Testis (tissue), 3 donors: Measurements from ENCODE around the gene PIP5K1A. TPM values are rescaled to one million over a fixed set of nuclear protein-coding genes. Genes with fewer than 3 reads are reported as not detected.

ENCODE experiments used
- DNase-seq: peaks from one replicate; pipeline ENCODE4 v3.0.0-alpha.2; 2019
- H3K27ac ChIP-seq, 2 donors: fragments of 200-600 bp; sonication (generic); one replicate each; pipeline ENCODE4 v1.5.1; 2019
- H3K27me3 ChIP-seq: fragments of 200-600 bp; sonication (generic); one replicate; pipeline ENCODE4 v1.5.1; 2019
- H3K36me3 ChIP-seq: fragments of 200-600 bp; sonication (generic); one replicate; pipeline ENCODE4 v1.5.1; 2017; ENCODE audit warnings: low read depth; ENCODE audit errors: missing control alignments
- H3K4me1 ChIP-seq: fragments of 200-600 bp; sonication (generic); one replicate; pipeline ENCODE4 v1.5.1; 2019
- H3K4me3 ChIP-seq, 2 donors: fragments of 200-600 bp; sonication (generic); one replicate each; pipeline ENCODE4 v1.5.1; 2017 to 2019
- H3K9me3 ChIP-seq: fragments of 200-600 bp; sonication (generic); one replicate; pipeline ENCODE4 v1.5.1; 2017
- CTCF ChIP-seq, 3 experiments: fragments of 450-650 bp in 2 of 3; fragments of 200-600 bp in 1 of 3; sonication (generic) in 1 of 3; IDR thresholded peaks; one replicate each; pipeline ENCODE4 v1.5.1; 2016 to 2019; ENCODE audit warnings: antibody characterized with exemption in 3 of 3, mild to moderate bottlenecking in 2 of 3, moderate library complexity in 1 of 3
- POLR2A ChIP-seq: fragments of 450-650 bp; IDR thresholded peaks from one replicate; pipeline ENCODE4 v1.6.1; 2017; ENCODE audit warnings: antibody characterized with exemption, mild to moderate bottlenecking, moderate library complexity
- WGBS, 2 donors: methylation state at CpG; one replicate each; pipeline ENCODE4 v1.1.5; 2018; 5-methylcytosine and 5-hydroxymethylcytosine counted together
- intact Hi-C: fragments of 100-400 bp; cut with DNase I; formaldehyde crosslinking; loops from one replicate; pipeline ENCODE4 v1.15.1; 2023; ENCODE audit warnings: low total_unique reads
- polyA plus RNA-seq: library from polyadenylated mRNA; stranded (reverse); fragments of 350-450 nt; fragmentation: Illumina TruSeq; extraction: RNeasy Lipid Tissue Mini Kit (QIAGEN cat#74804); gene quantifications from one replicate; pipeline ENCODE4 v1.2.3, GENCODE V29; 2014; ENCODE audit warnings: low read depth, low replicate concordance; ENCODE audit not compliant: insufficient read depth
- total RNA-seq, 2 donors: library from RNA; depleted of rRNA; stranded (reverse); fragments of >200 nt; gene quantifications; one replicate each; pipeline ENCODE4 v1.2.3, GENCODE V29; 2016

PIP5K1A gene
- total and polyA plus RNA-seq, 3 donors from 2014 or later, result 94.1 to 234 (median 168) TPM

GRCh38 chr1:151284013-151284577 lies 85.7 kb downstream of the PIP5K1A start:
- no peak overlapping the region for H3K4me3 ChIP-seq
- H3K27ac ChIP-seq, result peak overlapping the region in 1 of 2 donors; percentile 94
- TF ChIP-seq POLR2A (no peak), CTCF (IDR thresholded peaks at IDR 0.05) (no peak)
- DNase-seq, result no peak
- no peaks in the 10 kb centered on the region for H3K9me3 ChIP-seq
- peaks cover 19% of the 10 kb centered on the region for H3K4me1 ChIP-seq
- intact Hi-C loops, result no loop called here
- no peaks in the 10 kb centered on the region for H3K27me3 ChIP-seq
- WGBS, 2 donors, result 55 to 56% methylated on average over 2 of the region's 2 CpGs
- H3K36me3 ChIP-seq, result no peaks in the 10 kb centered on the region

DNA sequence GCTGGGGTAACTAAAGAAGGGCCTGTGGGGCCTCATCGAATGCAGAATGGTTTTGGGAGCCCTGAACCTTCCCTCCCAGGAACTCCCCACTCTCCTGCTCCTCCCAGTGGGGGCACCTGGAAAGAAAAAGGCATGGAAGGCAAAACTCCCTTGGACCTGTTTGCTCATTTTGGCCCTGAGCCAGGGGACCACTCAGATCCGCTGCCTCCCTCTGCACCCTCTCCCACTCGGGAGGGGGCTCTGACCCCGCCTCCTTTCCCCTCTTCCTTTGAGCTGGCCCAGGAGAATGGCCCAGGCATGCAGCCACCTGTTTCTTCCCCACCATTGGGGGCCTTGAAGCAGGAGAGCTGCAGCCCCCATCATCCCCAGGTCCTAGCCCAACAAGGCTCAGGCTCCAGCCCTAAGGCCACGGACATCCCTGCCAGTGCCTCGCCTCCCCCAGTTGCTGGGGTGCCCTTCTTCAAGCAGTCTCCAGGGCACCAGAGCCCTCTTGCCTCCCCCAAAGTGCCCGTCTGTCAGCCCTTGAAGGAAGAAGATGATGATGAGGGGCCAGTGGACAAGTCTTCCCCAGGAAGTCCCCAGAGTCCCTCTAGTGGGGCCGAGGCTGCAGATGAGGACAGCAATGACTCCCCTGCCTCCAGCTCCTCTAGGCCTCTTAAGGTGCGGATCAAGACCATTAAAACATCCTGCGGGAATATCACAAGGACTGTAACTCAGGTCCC lies 88.4 kb downstream of the PIP5K1A start:
- no peak for DNase-seq
- no peak for TF ChIP-seq CTCF (IDR thresholded peaks at IDR 0.05)
- no peak for TF ChIP-seq POLR2A
- H3K4me1 ChIP-seq, result peaks cover 15% of the 10 kb centered on the region
- H3K36me3 ChIP-seq, result no peaks in the 10 kb centered on the region
- no peaks in the 10 kb centered on the region for H3K9me3 ChIP-seq
- H3K27me3 ChIP-seq, result no peaks in the 10 kb centered on the region
- intact Hi-C loops, result no loop called here
- no peak overlapping the region for H3K27ac ChIP-seq
- H3K4me3 ChIP-seq, result no peak overlapping the region
- 91 to 100% methylated on average over 1 to 10 of the region's 10 CpGs for WGBS, 2 donors

- intact Hi-C loops, result no loop called here
- Histone ChIP-seq H3K4me1 (peaks cover 15% of the 10 kb centered on the region), H3K36me3 (no peaks in the 10 kb centered on the region)
These were observed 89.0 kb downstream of the PIP5K1A start for GRCh38 chr1:151287341-151287699.

DNA sequence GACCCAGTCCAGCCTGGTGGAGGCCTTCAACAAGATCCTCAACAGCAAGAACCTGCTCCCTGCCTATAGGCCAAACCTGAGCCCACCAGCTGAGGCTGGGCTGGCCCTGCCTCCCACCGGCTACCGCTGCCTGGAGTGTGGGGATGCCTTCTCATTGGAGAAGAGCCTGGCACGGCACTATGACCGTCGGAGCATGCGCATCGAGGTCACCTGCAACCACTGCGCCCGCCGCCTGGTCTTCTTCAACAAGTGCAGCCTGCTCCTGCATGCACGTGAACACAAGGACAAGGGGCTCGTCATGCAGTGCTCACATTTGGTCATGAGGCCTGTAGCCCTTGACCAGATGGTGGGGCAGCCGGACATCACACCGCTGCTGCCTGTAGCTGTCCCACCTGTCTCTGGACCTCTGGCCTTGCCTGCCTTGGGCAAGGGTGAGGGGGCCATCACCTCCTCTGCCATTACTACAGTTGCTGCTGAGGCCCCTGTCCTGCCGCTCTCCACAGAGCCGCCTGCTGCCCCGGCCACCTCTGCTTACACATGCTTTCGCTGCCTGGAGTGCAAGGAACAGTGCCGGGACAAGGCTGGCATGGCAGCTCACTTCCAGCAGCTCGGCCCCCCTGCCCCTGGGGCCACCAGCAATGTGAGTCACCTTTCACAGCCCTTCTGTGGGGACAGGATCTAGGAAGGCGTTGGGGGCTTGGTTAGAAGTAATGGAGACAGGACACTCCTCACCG lies 89.6 kb downstream of the PIP5K1A start:
- intact Hi-C loops, result no loop called here
- no peak for TF ChIP-seq POLR2A
- no peak for TF ChIP-seq CTCF (IDR thresholded peaks at IDR 0.05)
- WGBS, 2 donors, result 86 to 90% methylated on average over 5 to 18 of the region's 22 CpGs
- Histone ChIP-seq H3K36me3 (no peaks in the 10 kb centered on the region), H3K27ac (no peak overlapping the region), H3K27me3 (no peaks in the 10 kb centered on the region), H3K4me3 (no peak overlapping the region), H3K4me1 (peaks cover 15% of the 10 kb centered on the region), H3K9me3 (no peaks in the 10 kb centered on the region)
- DNase-seq, result no peak

More at GRCh38 chr1:151287341-151287699, 89.0 kb downstream of the PIP5K1A start:
- Histone ChIP-seq H3K27me3 (no peaks in the 10 kb centered on the region), H3K9me3 (no peaks in the 10 kb centered on the region), H3K27ac (no peak overlapping the region), H3K4me3 (no peak overlapping the region)
- TF ChIP-seq CTCF (IDR thresholded peaks at IDR 0.05) (no peak), POLR2A (no peak)
- no peak for DNase-seq
- WGBS, 2 donors, result 85 to 92% methylated on average over 7 of the region's 7 CpGs
